ENCODE data around the gene GPR68.
"Not testable (repeated sequence)": the region's sequence is repeated elsewhere in the genome, so short reads cannot be mapped to it uniquely, and the experiment has no call there.

The GPR68 gene

DNA sequence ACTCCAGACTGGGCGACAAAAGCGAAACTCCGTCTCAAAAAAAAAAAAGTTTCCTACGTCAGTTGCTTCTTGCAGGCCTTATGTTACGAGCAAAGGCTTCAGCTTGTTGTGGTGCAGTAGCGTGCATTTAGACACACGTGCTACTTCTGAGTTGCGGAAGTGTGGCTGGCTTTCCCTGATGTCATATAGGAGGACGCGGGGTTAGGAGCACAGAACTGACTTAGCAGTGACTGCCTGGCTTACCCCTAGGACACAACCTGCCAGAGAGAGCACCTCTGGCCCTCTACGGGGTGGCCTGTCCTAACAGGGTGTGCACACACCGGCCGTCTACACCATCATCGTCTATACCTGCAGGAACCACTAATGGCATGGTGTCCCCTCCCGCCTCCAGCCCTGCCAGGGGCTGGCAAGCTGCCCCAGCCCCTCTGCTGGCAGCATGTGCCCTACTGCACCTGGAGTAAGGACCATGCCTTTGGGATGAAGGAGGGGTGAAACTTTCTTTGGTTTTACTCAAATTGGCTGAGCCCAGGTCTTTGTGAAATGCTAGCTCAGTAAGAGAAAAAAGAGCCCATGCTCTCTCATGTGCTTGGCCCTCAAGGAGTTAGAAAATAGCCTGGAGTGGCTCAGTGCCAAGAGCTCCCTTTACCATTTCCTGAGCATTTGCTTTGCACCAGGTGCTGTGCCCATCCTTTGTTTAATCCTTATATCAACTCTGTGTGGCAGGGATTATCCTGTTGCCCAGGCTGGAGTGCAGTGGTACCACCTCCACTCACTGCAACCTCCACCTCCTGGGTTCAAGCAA lies 1.7 kb upstream of the GPR68 start:
- no peak overlapping the region for H3K4me3 ChIP-seq (ENCODE audit: low read depth in 1 of 2, low read length in 2 of 2)
- peaks cover 24% of the 10 kb centered on the region for H3K4me1 ChIP-seq (ENCODE audit: insufficient read depth, low read length)
- no peak overlapping the region for H3K27ac ChIP-seq (ENCODE audit: low read depth, low read length)
- no peaks in the 10 kb centered on the region for H3K9me3 ChIP-seq (ENCODE audit: low read length)
- no peaks in the 10 kb centered on the region for H3K36me3 ChIP-seq (ENCODE audit: insufficient read depth, low read length)
- no peak overlapping the region for H3K9ac ChIP-seq (ENCODE audit: low read length)
- H3K27me3 ChIP-seq (ENCODE audit: control insufficient read depth in 1 of 2, insufficient read depth in 2 of 2, low read length in 2 of 2) = peaks cover 0 to 8% of the 10 kb centered on the region in 2 donors

DNA sequence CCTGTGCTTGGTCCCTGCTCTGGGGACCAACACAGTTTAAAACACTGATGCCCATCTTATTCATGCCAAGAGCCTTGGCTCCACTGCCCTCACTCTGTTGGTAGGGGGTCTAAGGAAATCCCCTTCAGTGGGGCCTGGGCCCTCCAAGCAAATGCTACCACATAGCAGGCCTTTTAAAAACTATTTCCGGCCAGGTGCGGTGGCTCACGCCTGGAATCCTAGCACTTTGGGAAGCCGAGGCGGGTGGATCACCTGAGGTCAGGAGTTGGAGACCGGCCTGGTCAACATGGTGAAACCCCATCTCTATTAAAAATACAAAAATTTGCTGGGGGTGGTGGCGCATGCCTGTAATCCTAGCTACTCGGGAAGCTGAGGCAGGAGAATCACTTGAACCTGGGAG lies 1.1 kb upstream of the GPR68 start:
- H3K9ac ChIP-seq (ENCODE audit: low read length); H3K9me3 ChIP-seq (ENCODE audit: low read length); H3K4me3 ChIP-seq (ENCODE audit: low read depth in 1 of 2, low read length in 2 of 2); H3K27me3 ChIP-seq (ENCODE audit: control insufficient read depth in 1 of 2, insufficient read depth in 2 of 2, low read length in 2 of 2); H3K36me3 ChIP-seq (ENCODE audit: insufficient read depth, low read length); H3K27ac ChIP-seq (ENCODE audit: low read depth, low read length): not testable (repeated sequence)
- peaks cover 24% of the 10 kb centered on the region for H3K4me1 ChIP-seq (ENCODE audit: insufficient read depth, low read length)

DNA sequence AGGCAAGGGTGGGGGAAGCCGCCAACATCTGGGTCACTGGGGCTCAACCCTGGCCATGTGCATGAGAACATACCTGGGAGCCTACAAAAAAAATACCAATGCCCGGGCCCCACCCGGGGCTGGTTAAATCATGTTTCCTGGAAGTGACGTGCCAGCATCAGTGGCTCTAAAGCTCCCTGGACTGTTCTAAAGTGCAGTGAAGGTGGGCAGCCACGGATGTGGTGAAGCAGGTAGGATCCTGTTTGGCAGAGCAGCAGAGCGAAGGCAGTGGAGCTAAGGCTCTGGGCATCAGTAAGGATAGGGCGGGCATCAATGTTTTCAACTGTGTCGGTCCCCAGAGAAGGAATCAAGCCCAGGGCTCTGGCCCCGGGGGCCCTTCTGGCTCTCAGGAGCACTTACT lies 525 bp upstream of the GPR68 start:
- Histone ChIP-seq H3K4me1 (ENCODE audit: insufficient read depth, low read length) (peaks cover 24% of the 10 kb centered on the region), H3K27ac (ENCODE audit: low read depth, low read length) (no peak overlapping the region), H3K9me3 (ENCODE audit: low read length) (no peaks in the 10 kb centered on the region), H3K4me3 (ENCODE audit: low read depth in 1 of 2, low read length in 2 of 2) (no peak overlapping the region), H3K27me3 (ENCODE audit: control insufficient read depth in 1 of 2, insufficient read depth in 2 of 2, low read length in 2 of 2) (peaks cover 0 to 8% of the 10 kb centered on the region in 2 donors), H3K9ac (ENCODE audit: low read length) (no peak overlapping the region), H3K36me3 (ENCODE audit: insufficient read depth, low read length) (no peaks in the 10 kb centered on the region)

DNA sequence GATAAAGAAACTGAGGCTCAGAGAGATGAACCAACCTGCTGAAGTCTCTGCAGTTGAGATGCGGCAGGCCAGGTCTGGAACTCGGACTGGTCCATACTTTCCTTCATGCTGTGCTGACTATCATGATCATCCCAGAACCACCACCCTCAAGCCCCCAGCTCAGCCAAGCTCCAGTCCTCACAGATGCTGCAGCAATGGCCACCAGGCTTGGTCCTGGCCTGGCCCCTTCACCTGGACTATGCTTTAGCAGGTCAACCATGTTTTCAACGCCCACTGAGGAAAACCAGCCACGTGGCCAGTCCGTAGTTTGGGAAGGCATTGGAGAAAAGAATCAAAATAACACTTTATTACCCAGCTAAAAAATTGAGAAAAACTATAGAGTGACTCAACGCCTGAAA lies 1.4 kb downstream of the GPR68 start:
- H3K27ac ChIP-seq (ENCODE audit: low read depth, low read length) = no peak overlapping the region
- peaks cover 0 to 8% of the 10 kb centered on the region in 2 donors for H3K27me3 ChIP-seq (ENCODE audit: control insufficient read depth in 1 of 2, insufficient read depth in 2 of 2, low read length in 2 of 2)
- H3K36me3 ChIP-seq (ENCODE audit: insufficient read depth, low read length) = no peaks in the 10 kb centered on the region
- H3K4me1 ChIP-seq (ENCODE audit: insufficient read depth, low read length) = peaks cover 24% of the 10 kb centered on the region
- no peaks in the 10 kb centered on the region for H3K9me3 ChIP-seq (ENCODE audit: low read length)
- H3K4me3 ChIP-seq (ENCODE audit: low read depth in 1 of 2, low read length in 2 of 2) = no peak overlapping the region
- no peak overlapping the region for H3K9ac ChIP-seq (ENCODE audit: low read length)

DNA sequence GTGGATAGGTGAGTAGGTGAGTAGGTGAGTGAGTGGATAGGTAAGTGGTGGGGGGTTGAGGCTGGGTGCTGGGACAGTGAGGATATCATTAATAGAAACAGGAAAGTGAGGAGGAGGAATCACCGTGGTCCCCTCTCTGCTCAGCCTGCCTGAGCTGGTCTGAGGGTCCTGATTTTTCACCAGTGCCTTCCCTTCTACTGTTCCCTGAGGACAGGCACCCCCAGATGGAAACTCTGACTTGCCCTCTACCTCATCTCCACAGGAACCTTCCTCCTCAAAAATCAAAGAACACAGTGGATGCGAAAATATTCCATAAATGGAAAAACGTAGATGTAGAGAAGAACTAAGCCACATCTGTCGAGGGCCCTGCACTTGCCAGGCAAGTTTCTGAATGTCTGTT lies 1.9 kb downstream of the GPR68 start:
- peaks cover 0 to 8% of the 10 kb centered on the region in 2 donors for H3K27me3 ChIP-seq (ENCODE audit: control insufficient read depth in 1 of 2, insufficient read depth in 2 of 2, low read length in 2 of 2)
- H3K27ac ChIP-seq (ENCODE audit: low read depth, low read length) = no peak overlapping the region
- no peak overlapping the region for H3K4me3 ChIP-seq (ENCODE audit: low read depth in 1 of 2, low read length in 2 of 2)
- H3K36me3 ChIP-seq (ENCODE audit: insufficient read depth, low read length) = no peaks in the 10 kb centered on the region
- no peaks in the 10 kb centered on the region for H3K9me3 ChIP-seq (ENCODE audit: low read length)
- H3K9ac ChIP-seq (ENCODE audit: low read length) = no peak overlapping the region
- peaks cover 24% of the 10 kb centered on the region for H3K4me1 ChIP-seq (ENCODE audit: insufficient read depth, low read length)

DNA sequence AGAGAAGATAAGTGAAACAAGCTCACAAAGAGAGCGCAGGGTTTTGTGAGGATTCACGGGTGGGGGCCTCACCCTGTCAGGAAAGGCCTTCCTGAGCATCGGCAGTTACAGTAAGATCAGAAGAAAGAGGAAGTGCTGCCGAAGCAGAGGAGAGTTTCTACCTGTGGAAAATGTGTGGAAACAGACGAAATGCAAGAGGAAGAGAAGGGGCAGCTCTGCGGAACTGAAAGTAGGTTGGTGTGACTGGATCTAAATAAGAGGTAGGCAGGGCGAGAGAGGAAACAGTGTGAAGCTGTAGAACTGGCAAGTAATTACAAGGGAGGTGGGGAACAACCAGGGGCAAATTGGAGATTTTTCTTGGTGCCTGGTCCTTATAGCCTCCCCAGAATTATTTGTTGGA lies 2.6 kb downstream of the GPR68 start:
- no peak overlapping the region for H3K4me3 ChIP-seq (ENCODE audit: low read depth in 1 of 2, low read length in 2 of 2)
- H3K27ac ChIP-seq (ENCODE audit: low read depth, low read length) = no peak overlapping the region
- peaks cover 0 to 8% of the 10 kb centered on the region in 2 donors for H3K27me3 ChIP-seq (ENCODE audit: control insufficient read depth in 1 of 2, insufficient read depth in 2 of 2, low read length in 2 of 2)
- H3K9ac ChIP-seq (ENCODE audit: low read length) = no peak overlapping the region
- peaks cover 24% of the 10 kb centered on the region for H3K4me1 ChIP-seq (ENCODE audit: insufficient read depth, low read length)
- no peaks in the 10 kb centered on the region for H3K36me3 ChIP-seq (ENCODE audit: insufficient read depth, low read length)
- H3K9me3 ChIP-seq (ENCODE audit: low read length) = no peaks in the 10 kb centered on the region

DNA sequence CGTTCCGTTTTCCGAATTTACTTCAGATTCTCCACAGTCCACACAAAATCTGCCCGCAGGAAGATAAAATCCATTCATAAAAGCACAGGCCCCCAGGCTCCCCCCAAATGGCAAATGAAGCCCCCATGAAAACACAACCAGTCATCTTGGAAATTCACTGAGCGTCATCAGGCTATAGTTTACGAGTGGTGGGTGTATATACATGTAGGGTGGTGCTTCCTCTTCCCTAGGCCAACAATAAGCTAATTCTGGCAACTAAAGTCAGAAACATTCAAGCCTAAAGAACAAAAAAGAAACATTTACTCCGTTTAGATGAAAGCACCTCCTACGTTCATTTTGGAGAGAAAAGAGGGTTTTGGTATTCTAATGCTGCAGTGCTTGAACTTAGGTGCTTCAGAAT lies 5.8 kb downstream of the GPR68 start:
- no peak overlapping the region for H3K27ac ChIP-seq (ENCODE audit: low read depth, low read length)
- H3K4me1 ChIP-seq (ENCODE audit: insufficient read depth, low read length) = peaks cover 7% of the 10 kb centered on the region
- H3K4me3 ChIP-seq (ENCODE audit: low read depth in 1 of 2, low read length in 2 of 2) = no peak overlapping the region
- no peak overlapping the region for H3K9ac ChIP-seq (ENCODE audit: low read length)
- H3K36me3 ChIP-seq (ENCODE audit: insufficient read depth, low read length) = no peaks in the 10 kb centered on the region
- H3K27me3 ChIP-seq (ENCODE audit: control insufficient read depth in 1 of 2, insufficient read depth in 2 of 2, low read length in 2 of 2) = no peaks in the 10 kb centered on the region
- H3K9me3 ChIP-seq (ENCODE audit: low read length) = no peaks in the 10 kb centered on the region

DNA sequence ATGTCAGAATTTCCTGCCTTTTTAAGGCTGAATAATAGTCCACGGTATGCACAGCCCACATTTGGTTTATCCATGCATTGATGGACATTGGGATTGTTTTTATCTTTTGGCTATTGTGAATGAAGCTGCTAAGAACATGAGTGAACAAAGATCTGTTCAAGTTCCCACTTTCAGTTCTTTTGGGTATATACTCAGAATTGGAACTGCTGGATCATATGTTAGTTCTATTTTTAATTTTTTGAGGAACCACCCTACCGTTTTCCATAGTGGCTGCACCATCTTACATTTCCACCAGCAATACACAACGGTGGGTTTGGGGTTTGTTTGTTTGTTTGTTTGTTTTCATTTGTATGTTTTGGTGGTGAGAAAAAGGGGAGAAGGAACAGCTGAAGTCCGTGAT lies 6.4 kb downstream of the GPR68 start:
- Histone ChIP-seq H3K27ac (ENCODE audit: low read depth, low read length) (no peak overlapping the region), H3K36me3 (ENCODE audit: insufficient read depth, low read length) (no peaks in the 10 kb centered on the region), H3K4me3 (ENCODE audit: low read depth in 1 of 2, low read length in 2 of 2) (no peak overlapping the region), H3K9me3 (ENCODE audit: low read length) (no peaks in the 10 kb centered on the region), H3K27me3 (ENCODE audit: control insufficient read depth in 1 of 2, insufficient read depth in 2 of 2, low read length in 2 of 2) (no peaks in the 10 kb centered on the region), H3K4me1 (ENCODE audit: insufficient read depth, low read length) (peaks cover 3% of the 10 kb centered on the region), H3K9ac (ENCODE audit: low read length) (no peak overlapping the region)

DNA sequence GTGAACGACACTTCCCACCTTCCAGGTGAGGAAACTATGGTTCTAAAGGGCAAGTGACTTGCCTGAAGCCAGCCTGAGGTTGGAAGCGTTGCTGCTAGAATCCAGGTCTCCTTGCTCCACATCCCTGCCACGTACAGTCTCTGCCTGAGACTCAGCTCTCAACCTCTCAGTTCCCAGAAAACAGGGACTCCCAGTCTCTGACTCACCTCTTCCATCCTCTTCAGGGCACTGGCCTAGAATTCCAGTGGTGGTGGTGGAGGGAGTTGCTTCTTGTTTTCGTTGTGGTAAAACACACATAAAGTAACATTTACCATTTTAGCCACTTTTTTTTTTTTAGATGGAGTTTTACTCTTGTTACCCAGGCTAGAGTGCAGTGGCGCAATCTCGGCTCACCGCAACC lies 7.3 kb downstream of the GPR68 start:
- Histone ChIP-seq H3K9me3 (ENCODE audit: low read length) (no peaks in the 10 kb centered on the region), H3K4me3 (ENCODE audit: low read depth in 1 of 2, low read length in 2 of 2) (no peak overlapping the region), H3K36me3 (ENCODE audit: insufficient read depth, low read length) (no peaks in the 10 kb centered on the region), H3K27me3 (ENCODE audit: control insufficient read depth in 1 of 2, insufficient read depth in 2 of 2, low read length in 2 of 2) (no peaks in the 10 kb centered on the region), H3K27ac (ENCODE audit: low read depth, low read length) (no peak overlapping the region), H3K9ac (ENCODE audit: low read length) (no peak overlapping the region), H3K4me1 (ENCODE audit: insufficient read depth, low read length) (no peaks in the 10 kb centered on the region)

DNA sequence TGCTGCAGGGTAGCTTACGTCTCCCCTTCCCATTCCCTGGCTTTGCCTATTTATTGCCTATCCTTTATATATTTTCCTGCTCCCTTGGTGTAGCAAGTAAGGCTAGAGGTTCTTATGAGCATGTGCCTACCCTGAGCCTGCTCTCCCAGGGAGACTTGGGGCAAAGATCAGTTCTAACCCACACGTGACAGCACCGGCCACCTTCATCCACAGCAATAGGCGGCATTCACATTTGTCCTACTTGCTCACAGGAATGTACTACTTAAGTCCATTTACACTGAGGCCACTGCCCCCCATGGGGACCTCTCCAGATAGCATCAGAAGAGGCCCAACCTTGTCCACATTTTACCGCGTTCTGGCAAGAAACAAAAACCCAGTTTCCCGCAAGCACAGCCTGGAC lies 8.7 kb downstream of the GPR68 start:
- no peaks in the 10 kb centered on the region for H3K36me3 ChIP-seq (ENCODE audit: insufficient read depth, low read length)
- H3K9ac ChIP-seq (ENCODE audit: low read length) = no peak overlapping the region
- no peak overlapping the region for H3K27ac ChIP-seq (ENCODE audit: low read depth, low read length)
- no peaks in the 10 kb centered on the region for H3K4me1 ChIP-seq (ENCODE audit: insufficient read depth, low read length)
- H3K9me3 ChIP-seq (ENCODE audit: low read length) = no peaks in the 10 kb centered on the region
- no peak overlapping the region for H3K4me3 ChIP-seq (ENCODE audit: low read depth in 1 of 2, low read length in 2 of 2)
- no peaks in the 10 kb centered on the region for H3K27me3 ChIP-seq (ENCODE audit: control insufficient read depth in 1 of 2, insufficient read depth in 2 of 2, low read length in 2 of 2)

DNA sequence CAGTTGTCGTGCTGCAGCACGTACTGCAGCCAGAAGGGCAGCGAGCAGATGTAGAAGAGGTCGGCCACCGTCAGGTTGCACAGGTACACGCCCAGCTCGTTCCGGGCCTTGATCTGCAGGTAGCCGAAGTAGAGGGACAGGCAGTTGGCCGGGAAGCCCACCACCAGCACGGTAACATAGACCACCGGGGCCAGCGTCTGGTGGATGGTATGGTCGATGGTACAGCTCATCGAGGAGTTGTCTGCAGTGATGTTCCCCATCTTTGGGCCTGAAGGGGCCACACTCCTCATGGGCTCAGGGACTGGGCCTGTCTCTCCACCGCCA lies 9.8 kb downstream of the GPR68 start:
- Histone ChIP-seq H3K9ac (ENCODE audit: low read length) (no peak overlapping the region), H3K4me1 (ENCODE audit: insufficient read depth, low read length) (no peaks in the 10 kb centered on the region)

More for the DNA sequence above, 9.8 kb downstream of the GPR68 start:
- no peaks in the 10 kb centered on the region for H3K36me3 ChIP-seq (ENCODE audit: insufficient read depth, low read length)
- H3K9me3 ChIP-seq (ENCODE audit: low read length) = no peaks in the 10 kb centered on the region
- no peak overlapping the region for H3K27ac ChIP-seq (ENCODE audit: low read depth, low read length)
- no peak overlapping the region for H3K4me3 ChIP-seq (ENCODE audit: low read depth in 1 of 2, low read length in 2 of 2)
- H3K27me3 ChIP-seq (ENCODE audit: control insufficient read depth in 1 of 2, insufficient read depth in 2 of 2, low read length in 2 of 2) = no peaks in the 10 kb centered on the region

Measured in muscle layer of colon (tissue), 2 donors.